ENCODE results near the gene JMJD4.

DNA sequence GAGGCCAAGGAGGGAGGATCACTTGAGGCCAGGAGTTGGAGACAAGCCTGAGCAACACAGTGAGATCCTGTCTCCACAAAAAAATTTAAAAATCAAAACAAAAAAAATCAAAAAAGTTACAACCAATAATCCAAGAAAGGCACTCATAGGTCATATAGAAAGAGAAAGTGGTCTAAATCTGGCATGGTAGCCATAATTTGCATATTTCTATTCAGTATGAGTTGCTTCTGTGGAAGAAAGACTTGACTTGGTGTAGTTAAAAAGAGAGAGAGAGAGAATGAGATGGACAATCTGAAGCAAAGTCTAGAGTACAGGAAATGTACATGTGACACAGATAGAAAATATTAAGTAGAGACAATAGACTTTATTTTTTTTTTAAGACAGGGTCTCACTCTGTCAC is 22.5 kb downstream of the JMJD4 start:
- no peak for TF ChIP-seq EZH2 (IDR thresholded peaks at IDR 0.05; ENCODE audit: low read depth, unreplicated experiment)
- TF ChIP-seq CTCF (conservative IDR thresholded peaks at IDR 0.05; ENCODE audit: low read depth in 2 of 2): no peak
- no peak for TF ChIP-seq POLR2AphosphoS5 (IDR thresholded peaks at IDR 0.05; ENCODE audit: low read depth)
- TF ChIP-seq EZH2phosphoT487 (IDR thresholded peaks at IDR 0.05; ENCODE audit: unreplicated experiment): no peak
- TF ChIP-seq, protein P1, sequence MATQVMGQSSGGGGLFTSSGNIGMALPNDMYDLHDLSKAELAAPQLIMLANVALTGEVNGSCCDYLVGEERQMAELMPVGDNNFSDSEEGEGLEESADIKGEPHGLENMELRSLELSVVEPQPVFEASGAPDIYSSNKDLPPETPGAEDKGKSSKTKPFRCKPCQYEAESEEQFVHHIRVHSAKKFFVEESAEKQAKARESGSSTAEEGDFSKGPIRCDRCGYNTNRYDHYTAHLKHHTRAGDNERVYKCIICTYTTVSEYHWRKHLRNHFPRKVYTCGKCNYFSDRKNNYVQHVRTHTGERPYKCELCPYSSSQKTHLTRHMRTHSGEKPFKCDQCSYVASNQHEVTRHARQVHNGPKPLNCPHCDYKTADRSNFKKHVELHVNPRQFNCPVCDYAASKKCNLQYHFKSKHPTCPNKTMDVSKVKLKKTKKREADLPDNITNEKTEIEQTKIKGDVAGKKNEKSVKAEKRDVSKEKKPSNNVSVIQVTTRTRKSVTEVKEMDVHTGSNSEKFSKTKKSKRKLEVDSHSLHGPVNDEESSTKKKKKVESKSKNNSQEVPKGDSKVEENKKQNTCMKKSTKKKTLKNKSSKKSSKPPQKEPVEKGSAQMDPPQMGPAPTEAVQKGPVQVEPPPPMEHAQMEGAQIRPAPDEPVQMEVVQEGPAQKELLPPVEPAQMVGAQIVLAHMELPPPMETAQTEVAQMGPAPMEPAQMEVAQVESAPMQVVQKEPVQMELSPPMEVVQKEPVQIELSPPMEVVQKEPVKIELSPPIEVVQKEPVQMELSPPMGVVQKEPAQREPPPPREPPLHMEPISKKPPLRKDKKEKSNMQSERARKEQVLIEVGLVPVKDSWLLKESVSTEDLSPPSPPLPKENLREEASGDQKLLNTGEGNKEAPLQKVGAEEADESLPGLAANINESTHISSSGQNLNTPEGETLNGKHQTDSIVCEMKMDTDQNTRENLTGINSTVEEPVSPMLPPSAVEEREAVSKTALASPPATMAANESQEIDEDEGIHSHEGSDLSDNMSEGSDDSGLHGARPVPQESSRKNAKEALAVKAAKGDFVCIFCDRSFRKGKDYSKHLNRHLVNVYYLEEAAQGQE (IDR thresholded peaks at IDR 0.05; ENCODE audit: unreplicated experiment): no peak
- TF ChIP-seq STAT1 (IDR thresholded peaks at IDR 0.05; ENCODE audit: unreplicated experiment): no peak
- no peak for TF ChIP-seq JUNB (IDR thresholded peaks at IDR 0.05; ENCODE audit: unreplicated experiment)
- no peak for TF ChIP-seq ZNF114 (CRISPR knock-in tag; IDR thresholded peaks at IDR 0.05)

Measured in GM23338 (cell line).